H1 (cell line): Measurements from ENCODE around the gene NME7. TPM values are rescaled to one million over a fixed set of nuclear protein-coding genes. Genes with fewer than 3 reads are reported as not detected.

Experiments
- CTCF ChIA-PET: fragments of 300-600 bp; sonication (Branson Sonifier 250); formaldehyde crosslinking; loops from one replicate; lab custom pipeline; 2021; ENCODE audit not compliant: partially characterized antibody; lab: Charles Lee
- POLR2A ChIA-PET: fragments of 300-600 bp; sonication (Branson Sonifier 250); formaldehyde crosslinking; loops from one replicate; lab custom pipeline; 2021; ENCODE audit warnings: inconsistent platforms; ENCODE audit not compliant: partially characterized antibody; lab: Charles Lee
- DNase-seq, 2 experiments: peaks; one replicate each; pipeline versions ENCODE4 v3.0.0 to v3.0.0-alpha.2; 2010 to 2022; ENCODE audit warnings: low spot score in 2 of 2, low read depth in 1 of 2, mixed read lengths in 1 of 2
- FAIRE-seq: peaks from 2 replicates; lab custom pipeline; 2011; peaks lifted over from hg19 to GRCh38; lab: Jason Lieb, UNC
- H2AFZ ChIP-seq: 2 replicates; pipeline ENCODE4 v1.8.1; 2012; ENCODE audit warnings: low read length, inconsistent platforms
- H2AK5ac ChIP-seq: 2 replicates; pipeline ENCODE4 v1.6.1; 2013; ENCODE audit warnings: low read depth, low read length
- H2BK120ac ChIP-seq: replicated peaks from 2 replicates; pipeline ENCODE3; 2013; ENCODE audit warnings: low read depth, low read length, inconsistent platforms
- H2BK12ac ChIP-seq: 2 replicates; pipeline ENCODE4 v1.6.1; 2013; ENCODE audit warnings: low read depth, low read length
- H2BK15ac ChIP-seq: 2 replicates; pipeline ENCODE4 v1.6.1; 2013; ENCODE audit warnings: low read length
- H2BK20ac ChIP-seq: 2 replicates; pipeline ENCODE4 v1.6.1; 2013; ENCODE audit warnings: low read length
- H2BK5ac ChIP-seq: 2 replicates; pipeline ENCODE4 v1.6.1; 2013; ENCODE audit warnings: low read depth, low read length
- H3K14ac ChIP-seq: 2 replicates; pipeline ENCODE4 v1.6.1; 2013; ENCODE audit warnings: inconsistent platforms; ENCODE audit not compliant: insufficient read length
- H3K18ac ChIP-seq: 2 replicates; pipeline ENCODE4 v1.6.1; 2013; ENCODE audit warnings: low read length; ENCODE audit errors: extremely low read depth
- H3K23ac ChIP-seq: 2 replicates; pipeline ENCODE4 v1.6.1; 2013; ENCODE audit warnings: inconsistent platforms; ENCODE audit not compliant: insufficient read length
- H3K23me2 ChIP-seq: 2 replicates; pipeline ENCODE4 v1.6.1; 2013; ENCODE audit warnings: low read depth, low read length
- H3K27ac ChIP-seq: 2 replicates; pipeline ENCODE4 v1.6.1; 2011; ENCODE audit warnings: low read depth, low read length, inconsistent platforms
- H3K27me3 ChIP-seq, 4 experiments: replicated peaks in 1 of 4; 1 replicate in 1 of 4; 2 replicates in 3 of 4; pipeline versions ENCODE4 v1.6.1 to v1.8.1; 2011 to 2013; ENCODE audit warnings: low read length in 3 of 4, mild to moderate bottlenecking in 3 of 4, inconsistent platforms in 2 of 4, mixed read lengths in 2 of 4, moderate library complexity in 1 of 4; ENCODE audit not compliant: control insufficient read depth in 3 of 4, insufficient read depth in 3 of 4; ENCODE audit errors: extremely low read depth in 1 of 4
- H3K36me3 ChIP-seq, 4 experiments: 2 replicates each; pipeline versions ENCODE4 v1.6.1 to v1.8.1; 2011 to 2013; ENCODE audit warnings: mild to moderate bottlenecking in 4 of 4, low read length in 3 of 4, moderate library complexity in 2 of 4, control low read depth in 1 of 4, inconsistent platforms in 1 of 4; ENCODE audit not compliant: insufficient read depth in 4 of 4, control insufficient read depth in 2 of 4
- H3K4ac ChIP-seq: replicated peaks from 2 replicates; pipeline ENCODE3; 2013; ENCODE audit warnings: low read length, low read depth, mixed read lengths, inconsistent platforms; ENCODE audit not compliant: insufficient read length
- H3K4me1 ChIP-seq, 4 experiments: replicated peaks in 1 of 4; 1 replicate in 1 of 4; 2 replicates in 3 of 4; pipeline versions ENCODE4 v1.6.1 to v1.8.1; 2011 to 2013; ENCODE audit warnings: low read length in 3 of 4, inconsistent platforms in 2 of 4, mixed read lengths in 1 of 4; ENCODE audit not compliant: insufficient read depth in 4 of 4, control insufficient read depth in 3 of 4
- H3K4me2 ChIP-seq, 2 experiments: 2 replicates each; pipeline versions ENCODE4 v1.6.1 to v1.8.1; 2011 to 2013; ENCODE audit warnings: low read depth in 2 of 2, low read length in 2 of 2, control low read depth in 1 of 2, inconsistent platforms in 1 of 2, mild to moderate bottlenecking in 1 of 2; ENCODE audit not compliant: insufficient read depth in 1 of 2
- H3K4me3 ChIP-seq, 4 experiments: fragments of 200-600, 300-600 bp in 1 of 4; sonication (generic), shearing (Covaris generic), sonication (Bioruptor Twin) in 1 of 4; 2 replicates each; pipeline versions ENCODE4 v1.5.1 to v1.8.1; 2011 to 2016; ENCODE audit warnings: low read length in 4 of 4, low read depth in 3 of 4, control low read depth in 2 of 4, inconsistent platforms in 2 of 4, mild to moderate bottlenecking in 2 of 4, mixed read lengths in 1 of 4, moderate library complexity in 1 of 4; ENCODE audit not compliant: insufficient read depth in 2 of 4; ENCODE audit errors: extremely low read depth in 1 of 4
- H3K56ac ChIP-seq: replicated peaks from 2 replicates; pipeline ENCODE3; 2013; ENCODE audit warnings: low read depth, mild to moderate bottlenecking, mixed read lengths, low read length, inconsistent platforms; ENCODE audit not compliant: insufficient read length
- H3K79me1 ChIP-seq: 2 replicates; pipeline ENCODE4 v1.6.1; 2013; ENCODE audit warnings: low read depth, low read length, control low read depth
- H3K79me2 ChIP-seq, 2 experiments: 2 replicates each; pipeline versions ENCODE4 v1.6.1 to v1.8.1; 2012 to 2013; ENCODE audit warnings: low read length in 2 of 2, mild to moderate bottlenecking in 2 of 2, inconsistent platforms in 1 of 2; ENCODE audit not compliant: insufficient read depth in 2 of 2, control insufficient read depth in 1 of 2
- H3K9ac ChIP-seq, 4 experiments: replicated peaks in 1 of 4; 1 replicate in 1 of 4; 2 replicates in 3 of 4; pipeline versions ENCODE4 v1.6.1 to v1.8.1; 2011 to 2013; ENCODE audit warnings: low read depth in 3 of 4, low read length in 3 of 4, control low read depth in 2 of 4, mild to moderate bottlenecking in 2 of 4, moderate library complexity in 2 of 4, inconsistent platforms in 1 of 4; ENCODE audit errors: extremely low read depth in 1 of 4
- H3K9me3 ChIP-seq, 2 experiments: 2 replicates each; pipeline versions ENCODE4 v1.6.1 to v1.8.1; 2012 to 2013; ENCODE audit warnings: mild to moderate bottlenecking in 2 of 2, moderate library complexity in 2 of 2, control low read depth in 1 of 2, inconsistent platforms in 1 of 2, low read depth in 1 of 2, low read length in 1 of 2, mixed read lengths in 1 of 2; ENCODE audit not compliant: insufficient read depth in 2 of 2
- H4K20me1 ChIP-seq, 2 experiments: replicated peaks in 1 of 2; 2 replicates each; pipeline versions ENCODE3 to v1.8.1; 2011 to 2013; ENCODE audit warnings: inconsistent platforms in 2 of 2, low read length in 2 of 2, mild to moderate bottlenecking in 1 of 2; ENCODE audit not compliant: insufficient read depth in 2 of 2, control insufficient read depth in 1 of 2
- H4K5ac ChIP-seq: 2 replicates; pipeline ENCODE4 v1.6.1; 2013; ENCODE audit warnings: low read length, low read depth, mixed read lengths, inconsistent platforms; ENCODE audit not compliant: insufficient read length
- H4K8ac ChIP-seq: 2 replicates; pipeline ENCODE4 v1.8.0; 2013; ENCODE audit warnings: mild to moderate bottlenecking, moderate library complexity, low read length, inconsistent platforms; ENCODE audit not compliant: insufficient read depth; ENCODE audit errors: extremely low read depth
- H4K91ac ChIP-seq: replicated peaks from 2 replicates; pipeline ENCODE3; 2013; ENCODE audit warnings: low read length, mixed read lengths, inconsistent platforms; ENCODE audit not compliant: insufficient read length
- PHF8 ChIP-seq: fragments of 200-600 bp; sonication (generic); conservative IDR thresholded peaks from 2 replicates; pipeline ENCODE4 v1.7.1; 2012; ENCODE audit warnings: low read depth, mild to moderate bottlenecking, inconsistent platforms, low read length, moderate library complexity
- SP2 ChIP-seq: IDR thresholded peaks from 2 replicates; pipeline ENCODE4 v1.6.1; 2012; ENCODE audit warnings: mild to moderate bottlenecking, low read length, inconsistent platforms
- TCF12 ChIP-seq: IDR thresholded peaks from 2 replicates; pipeline ENCODE4 v1.6.1; 2011; ENCODE audit warnings: low read depth, mild to moderate bottlenecking, low read length
- WGBS, 2 experiments: shearing (Covaris generic) in 1 of 2; methylation state at CpG; one replicate each; pipeline versions ENCODE4 v1.1.6 to v1.1.7; 2013 to 2015; ENCODE audit warnings: low lambda C conversion rate in 2 of 2, mixed read lengths in 2 of 2, inconsistent platforms in 1 of 2, low coverage in 1 of 2, missing lambda C conversion rate in 1 of 2; ENCODE audit not compliant: insufficient replicate concordance in 2 of 2, insufficient coverage in 1 of 2, insufficient read length in 1 of 2; ENCODE audit errors: extremely low coverage in 1 of 2, missing lambda C conversion rate in 1 of 2; 5-methylcytosine and 5-hydroxymethylcytosine counted together
- polyA plus RNA-seq, 7 experiments: library from polyadenylated mRNA; depleted of rRNA in 3 of 7; stranded (reverse) in 5 of 7; unstranded in 2 of 7; fragments of >200 nt in 5 of 7; fragments of 200-250 nt in 2 of 7; gene quantifications; 1 replicate in 5 of 7; 2 replicates in 1 of 7; 4 replicates in 1 of 7; pipeline versions ENCODE4 v1.2.1 to v1.2.3, GENCODE V29; 2011 to 2013; ENCODE audit warnings: missing spikeins in 2 of 7, mixed read lengths in 2 of 7
- total RNA-seq: library from RNA; stranded (reverse); fragmentation: NEBNext Ultra II Directional; extraction: Animal tissue kit (Norgen Biotek cat#: 25700); gene quantifications from 2 replicates; pipeline ENCODE4 v1.2.1, GENCODE V29; 2021

The NME7 gene
- total and polyA plus RNA-seq, 2 of the 8 experiments (the other 6 are each of a cell fraction or from before 2014, with no cell fraction given) = 11.6 to 28.5 TPM

GRCh38 chr1:169305948-169306347, 61.6 kb downstream of the NME7 start:
- H3K4me2 ChIP-seq = no peak overlapping the region
- no peak overlapping the region for H3K18ac ChIP-seq
- no peak overlapping the region for H3K14ac ChIP-seq
- no peak overlapping the region for H3K27ac ChIP-seq
- no peak overlapping the region for H3K56ac ChIP-seq
- no peaks in the 10 kb centered on the region for H3K9me3 ChIP-seq
- ChIA-PET POLR2A (no interaction called here), CTCF (interaction anchor here (0.9 to 2.3 kb wide), 2 partner anchors 13 to 43 kb away, joined by 3 to 5 read pairs; no protein-coding TSS in a partner anchor)
- no peaks in the 10 kb centered on the region for H3K27me3 ChIP-seq
- H2BK12ac ChIP-seq = no peak overlapping the region
- H2AFZ ChIP-seq = no peak overlapping the region
- H4K91ac ChIP-seq = no peak overlapping the region
- no peak overlapping the region for H2BK20ac ChIP-seq
- DNase-seq (no peak), FAIRE-seq (no peak)
- no peak overlapping the region for H2AK5ac ChIP-seq
- H2BK15ac ChIP-seq = no peak overlapping the region
- no peaks in the 10 kb centered on the region for H3K36me3 ChIP-seq
- no peak overlapping the region for H2BK120ac ChIP-seq
- no peak overlapping the region for H3K9ac ChIP-seq
- no peaks in the 10 kb centered on the region for H3K23me2 ChIP-seq
- H3K79me2 ChIP-seq = no peaks in the 10 kb centered on the region
- no peak overlapping the region for H4K5ac ChIP-seq
- no peaks in the 10 kb centered on the region for H4K20me1 ChIP-seq
- no peak overlapping the region for H4K8ac ChIP-seq
- H3K4ac ChIP-seq = no peak overlapping the region
- H2BK5ac ChIP-seq = no peak overlapping the region
- H3K4me1 ChIP-seq = peaks cover 0 to 3% (median 0%) of the 10 kb centered on the region in 4 experiments; a peak in 1 of 7 replicates
- no peak overlapping the region for H3K23ac ChIP-seq
- no peaks in the 10 kb centered on the region for H3K79me1 ChIP-seq
- no peak overlapping the region for H3K4me3 ChIP-seq
- 94% methylated on average over 2 of the region's 2 CpGs; no CpG with 5 or more reads in 1 of the 2 experiments for WGBS, 2 experiments
- TF ChIP-seq TCF12 = no peak
- no peak for TF ChIP-seq PHF8
- no peak for TF ChIP-seq SP2
